Spleen (tissue), 11 donors: ENCODE results near the gene SURF1. TPM values are rescaled to one million over a fixed set of nuclear protein-coding genes. Genes with fewer than 3 reads are reported as not detected.

ENCODE experiments used
- DNase-seq: peaks from one replicate; pipeline ENCODE4 v3.0.0-alpha.2; 2020
- H3K27ac ChIP-seq, 8 donors: fragments of 200-600 bp; sonication (generic) in 7 of 8; 1 replicate in 4 of 8; 2 replicates in 4 of 8; pipeline versions ENCODE4 v1.5.0 to v1.8.0; 2016 to 2021; ENCODE audit warnings: inconsistent platforms in 4 of 8, mild to moderate bottlenecking in 4 of 8, moderate library complexity in 1 of 8
- H3K27me3 ChIP-seq, 7 donors: fragments of 200-600 bp; sonication (generic) in 6 of 7; replicated peaks in 1 of 7; 1 replicate in 4 of 7; 2 replicates in 3 of 7; pipeline versions ENCODE4 v1.5.0 to v1.8.0; 2016 to 2021; ENCODE audit warnings: inconsistent platforms in 3 of 7, mild to moderate bottlenecking in 1 of 7
- H3K36me3 ChIP-seq, 6 donors: fragments of 200-600 bp; sonication (generic) in 5 of 6; 1 replicate in 4 of 6; 2 replicates in 2 of 6; pipeline versions ENCODE4 v1.5.0 to v1.8.0; 2016 to 2021; ENCODE audit warnings: inconsistent platforms in 2 of 6
- H3K4me1 ChIP-seq, 6 donors: fragments of 200-600 bp; sonication (generic) in 5 of 6; 1 replicate in 3 of 6; 2 replicates in 3 of 6; pipeline versions ENCODE4 v1.5.0 to v1.8.0; 2016 to 2021; ENCODE audit warnings: inconsistent platforms in 3 of 6
- H3K4me3 ChIP-seq, 8 donors: fragments of 200-600 bp; sonication (generic) in 7 of 8; 1 replicate in 4 of 8; 2 replicates in 4 of 8; pipeline versions ENCODE4 v1.5.0 to v1.8.0; 2016 to 2021; ENCODE audit warnings: inconsistent platforms in 4 of 8, mild to moderate bottlenecking in 4 of 8, moderate library complexity in 2 of 8
- H3K9me3 ChIP-seq, 8 donors: fragments of 200-600 bp; sonication (generic) in 7 of 8; 1 replicate in 4 of 8; 2 replicates in 4 of 8; pipeline versions ENCODE4 v1.5.0 to v1.8.0; 2016 to 2021; ENCODE audit warnings: inconsistent platforms in 4 of 8
- CTCF ChIP-seq, 11 experiments: fragments of 200-600 bp in 7 of 11; fragments of 450-650 bp in 4 of 11; sonication (generic) in 4 of 11; IDR thresholded peaks in 8 of 11; conservative IDR thresholded peaks in 3 of 11; 1 replicate in 7 of 11; 2 replicates in 4 of 11; pipeline versions ENCODE4 v1.4.0 to v1.8.0; 2016 to 2021; ENCODE audit warnings: antibody characterized with exemption in 11 of 11, inconsistent platforms in 4 of 11, mild to moderate bottlenecking in 1 of 11
- POLR2A ChIP-seq, 3 donors: fragments of 450-650 bp; IDR thresholded peaks; one replicate each; pipeline ENCODE4 v1.5.1; 2017; ENCODE audit warnings: antibody characterized with exemption in 3 of 3, mild to moderate bottlenecking in 1 of 3
- POLR2AphosphoS5 ChIP-seq, 3 donors: sonication (generic); formaldehyde crosslinking; IDR thresholded peaks; one replicate each; pipeline ENCODE4 v1.5.1; 2017; ENCODE audit warnings: antibody characterized with exemption in 3 of 3
- WGBS, 5 donors: extraction: QIAGEN DNeasy Blood & Tissue Kit in 3 of 5; methylation state at CpG; one replicate each; pipeline versions ENCODE4 v1.1.5 to v1.1.7; 2013 to 2018; 5-methylcytosine and 5-hydroxymethylcytosine counted together
- intact Hi-C: fragments of 100-400 bp; cut with DNase I; formaldehyde crosslinking; loops from one replicate; pipeline ENCODE4 v1.15.0; 2023; ENCODE audit warnings: low total_unique reads
- polyA plus RNA-seq, 3 donors: library from polyadenylated mRNA; stranded (reverse); fragments of 200-250 nt; gene quantifications; one replicate each; pipeline ENCODE4 v1.2.1, GENCODE V29; 2013
- total RNA-seq, 7 donors: library from RNA; depleted of rRNA in 3 of 7; stranded (reverse); fragments of >200 nt in 3 of 7; fragmentation: NEBNext Ultra II Directional in 4 of 7; extraction: Animal tissue kit (Norgen Biotek cat#: 25700) in 4 of 7; gene quantifications; one replicate each; pipeline versions ENCODE4 v1.1.0 to v1.2.1, GENCODE V29; 2016 to 2021
- donor health status: healthy with polysubstance abuse.
- donor health status: DM: no; HTN: no; CAD: no; lungs with moderate emphysema.
- donor health status: DM: no; HTN: no; CAD: no.
- donor health status: Bipolar disorder and iron deficiency.
- donor health status: healthy.
- donor health status: DM: no; HTN: no; CAD: no.
- donor health status: DM: yes; HTN: yes; CAD: no.

Gene SURF1
- total and polyA plus RNA-seq, 10 donors = 31.4 to 75.6 (median 36.2) TPM

GRCh38 chr9:133323991-133324703, 32.1 kb downstream of the SURF1 start:
- DNase-seq = peak; percentile 44
- no peak overlapping the region for H3K4me3 ChIP-seq
- intact Hi-C loops = no loop called here
- 82 to 91% (median 84%) methylated on average over 13 of the region's 13 CpGs for WGBS, 5 donors
- H3K4me1 ChIP-seq = peaks cover 0 to under 1% (median 0%) of the 10 kb centered on the region in 6 donors
- H3K27ac ChIP-seq = no peak overlapping the region
- TF ChIP-seq CTCF (IDR thresholded peaks at IDR 0.05 in 8 of 11, conservative IDR thresholded peaks at IDR 0.05 in 3 of 11) (no peak), POLR2A (IDR thresholded peaks at IDR 0.05) (no peak)
- H3K27me3 ChIP-seq = no peaks in the 10 kb centered on the region
- no peaks in the 10 kb centered on the region for H3K36me3 ChIP-seq
- no peaks in the 10 kb centered on the region for H3K9me3 ChIP-seq

- H3K36me3 ChIP-seq = no peaks in the 10 kb centered on the region
- no peak overlapping the region for H3K4me3 ChIP-seq
- H3K27ac ChIP-seq = no peak overlapping the region
- no peaks in the 10 kb centered on the region for H3K9me3 ChIP-seq
- DNase-seq = peak; percentile 6
- no peak for TF ChIP-seq POLR2AphosphoS5 (IDR thresholded peaks at IDR 0.05)
- TF ChIP-seq CTCF (IDR thresholded peaks at IDR 0.05 in 8 of 11, conservative IDR thresholded peaks at IDR 0.05 in 3 of 11) = no peak
- TF ChIP-seq POLR2A (IDR thresholded peaks at IDR 0.05) = no peak
- no peaks in the 10 kb centered on the region for H3K4me1 ChIP-seq
- intact Hi-C loops = no loop called here
- 77 to 91% (median 82%) methylated on average over 9 to 10 of the region's 10 CpGs for WGBS, 5 donors
- no peaks in the 10 kb centered on the region for H3K27me3 ChIP-seq
These were observed 33.1 kb downstream of the SURF1 start for GRCh38 chr9:133323211-133323610.

GRCh38 chr9:133322701-133323100, 33.6 kb downstream of the SURF1 start:
- Histone ChIP-seq H3K36me3 (no peaks in the 10 kb centered on the region), H3K27ac (no peak overlapping the region), H3K9me3 (no peaks in the 10 kb centered on the region), H3K27me3 (no peaks in the 10 kb centered on the region), H3K4me3 (no peak overlapping the region), H3K4me1 (no peaks in the 10 kb centered on the region)
- peak; percentile 39 for DNase-seq
- no peak for TF ChIP-seq POLR2AphosphoS5 (IDR thresholded peaks at IDR 0.05)
- no peak for TF ChIP-seq CTCF (IDR thresholded peaks at IDR 0.05 in 8 of 11, conservative IDR thresholded peaks at IDR 0.05 in 3 of 11)
- no peak for TF ChIP-seq POLR2A (IDR thresholded peaks at IDR 0.05)
- intact Hi-C loops = no loop called here
- 64 to 78% (median 65%) methylated on average over 11 to 14 of the region's 14 CpGs for WGBS, 5 donors

GRCh38 chr9:133321411-133321935, 34.8 kb downstream of the SURF1 start:
- H3K4me1 ChIP-seq = no peaks in the 10 kb centered on the region
- no peaks in the 10 kb centered on the region for H3K27me3 ChIP-seq
- peak; percentile 50 for DNase-seq
- no peaks in the 10 kb centered on the region for H3K9me3 ChIP-seq
- WGBS, 5 donors = 74 to 85% (median 80%) methylated on average over 13 of the region's 13 CpGs
- intact Hi-C loops = no loop called here
- H3K36me3 ChIP-seq = no peaks in the 10 kb centered on the region
- H3K27ac ChIP-seq = no peak overlapping the region
- TF ChIP-seq POLR2A (IDR thresholded peaks at IDR 0.05) (no peak), POLR2AphosphoS5 (IDR thresholded peaks at IDR 0.05) (no peak), CTCF (IDR thresholded peaks at IDR 0.05 in 8 of 11, conservative IDR thresholded peaks at IDR 0.05 in 3 of 11) (no peak)
- H3K4me3 ChIP-seq = no peak overlapping the region
